Non-pigmented ciliary epithelial cell (primary cell): Measurements from ENCODE around the gene PREX1.

Source experiments
- DNase-seq: peaks from one replicate; pipeline ENCODE4 v3.0.0-alpha.2; 2010; ENCODE audit warnings: low read depth

The PREX1 gene

DNA sequence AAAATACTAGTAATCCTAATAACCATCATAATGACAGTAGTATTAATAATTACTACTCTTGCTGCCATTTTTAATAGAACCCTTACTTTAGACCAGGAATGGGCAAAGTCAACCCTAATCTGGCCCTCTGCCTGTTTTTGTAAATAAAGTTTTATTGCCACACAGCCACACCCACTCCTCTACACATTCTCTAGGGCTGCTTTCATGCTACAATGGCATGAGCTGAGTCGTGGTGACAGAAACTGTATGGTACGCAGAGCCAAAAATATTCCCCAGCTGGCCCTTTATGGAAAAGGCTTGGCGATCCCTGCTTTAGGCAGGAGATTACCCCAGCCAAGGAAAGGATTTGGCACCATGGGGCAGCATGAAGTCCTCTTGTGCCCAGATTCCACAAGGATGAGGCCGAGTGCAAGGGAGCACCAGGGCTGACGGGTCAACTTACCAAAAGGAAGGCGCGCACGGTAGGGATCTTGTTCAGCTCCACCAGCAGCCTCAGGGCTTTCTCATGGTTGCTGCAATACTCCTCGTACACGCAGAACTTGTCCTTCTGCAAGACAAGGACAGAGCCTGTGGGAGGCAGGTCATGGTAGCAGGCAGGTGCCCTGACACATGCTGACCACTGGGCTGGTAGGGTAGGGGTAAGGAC, 93.6 kb downstream of the PREX1 start:
- no peak for DNase-seq

DNA sequence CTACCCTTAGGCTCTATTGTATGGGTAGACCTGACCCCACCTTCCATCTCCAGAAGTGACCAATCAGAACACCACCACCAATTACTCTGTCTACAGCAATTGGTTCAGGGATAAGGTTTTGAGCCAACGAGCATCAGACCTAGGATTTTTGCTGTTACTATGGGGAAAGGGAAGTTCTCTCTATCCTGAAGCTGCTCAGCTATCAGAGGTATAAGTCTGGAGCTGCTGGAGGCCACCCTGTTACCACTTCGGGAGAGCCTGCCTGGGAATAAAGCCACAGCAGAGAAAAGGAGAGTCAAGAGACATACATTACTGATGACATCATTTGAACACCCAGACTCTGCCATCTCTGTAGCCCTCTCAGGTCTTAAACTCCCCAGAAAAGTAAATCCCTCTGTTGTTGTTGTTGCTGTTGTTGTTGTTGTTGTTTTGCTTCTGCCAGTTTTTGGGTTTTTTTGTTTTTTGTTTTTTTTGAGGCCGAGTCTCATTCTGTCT, 94.5 kb downstream of the PREX1 start:
- no peak for DNase-seq

DNA sequence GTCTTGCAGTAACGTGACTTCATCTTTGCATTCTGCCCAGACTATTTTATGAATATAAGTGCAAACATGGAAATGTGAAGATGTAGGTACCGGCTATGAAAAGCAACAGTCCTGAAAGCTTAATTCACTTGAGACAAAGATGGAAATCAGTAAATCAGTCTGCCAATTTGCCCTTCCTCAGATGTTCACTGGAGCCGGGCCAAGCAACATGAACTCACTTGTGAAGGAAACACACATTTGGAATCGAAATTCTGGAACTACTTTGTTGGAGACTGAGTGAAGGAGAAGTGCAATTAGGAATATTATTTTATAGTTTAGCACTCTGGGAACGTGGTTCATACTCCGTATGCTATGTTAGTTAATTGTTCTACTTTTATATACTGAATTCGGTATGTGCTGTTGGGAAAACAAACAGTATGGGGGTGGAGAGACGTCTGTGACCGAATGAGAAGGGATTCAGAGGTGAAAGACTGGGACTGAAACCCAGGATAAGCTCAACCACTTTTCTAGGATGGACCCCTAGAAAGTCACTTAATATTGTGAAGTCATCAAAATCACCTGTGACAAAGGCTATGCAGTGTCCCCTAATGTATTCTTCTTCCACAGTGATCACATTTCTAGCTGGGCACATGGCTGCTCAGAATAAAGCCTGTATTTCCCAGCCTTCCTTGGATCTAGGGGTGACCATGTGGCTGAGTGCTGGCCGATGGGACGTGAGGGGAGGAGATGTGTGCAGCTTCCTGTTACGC, 95.5 kb downstream of the PREX1 start:
- no peak for DNase-seq

DNA sequence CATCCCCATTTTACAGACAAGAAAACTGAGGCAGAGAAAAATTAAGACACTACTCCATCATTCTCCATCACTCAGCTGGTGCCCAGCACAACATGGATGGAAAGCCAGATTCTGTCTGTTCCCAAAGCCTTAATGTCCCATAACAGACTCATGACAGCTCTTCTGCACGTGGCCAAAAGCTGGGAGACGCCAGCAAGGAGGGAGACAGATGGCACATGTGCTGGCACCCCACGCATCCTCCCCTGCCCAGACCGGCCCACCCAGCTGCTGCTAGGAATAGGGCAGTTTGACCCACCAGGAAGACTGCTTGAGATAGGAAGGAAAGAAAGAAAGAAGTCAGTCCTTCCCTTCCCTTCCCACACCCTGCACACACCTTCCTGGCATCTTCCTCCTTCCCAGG, 96.3 kb downstream of the PREX1 start:
- no peak for DNase-seq

DNA sequence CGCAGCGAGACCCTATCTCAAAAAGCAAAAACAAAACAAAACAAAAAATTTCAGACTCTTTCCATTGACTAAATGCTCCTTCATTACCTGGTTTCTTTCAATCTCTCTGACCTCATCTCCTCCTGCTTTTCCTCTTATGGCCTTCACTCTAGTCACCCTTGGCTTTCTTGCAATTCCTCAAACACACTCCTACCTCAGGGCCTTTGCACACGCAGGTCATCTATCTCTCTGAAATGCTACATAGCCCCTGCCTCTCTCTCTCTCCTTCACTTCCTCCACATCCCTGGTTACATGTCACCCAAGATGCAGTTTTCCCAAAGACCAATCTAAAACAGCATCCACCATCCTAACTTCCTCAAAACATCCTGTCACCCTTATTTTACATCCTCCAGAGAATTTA, 96.8 kb downstream of the PREX1 start:
- DNase-seq = no peak

DNA sequence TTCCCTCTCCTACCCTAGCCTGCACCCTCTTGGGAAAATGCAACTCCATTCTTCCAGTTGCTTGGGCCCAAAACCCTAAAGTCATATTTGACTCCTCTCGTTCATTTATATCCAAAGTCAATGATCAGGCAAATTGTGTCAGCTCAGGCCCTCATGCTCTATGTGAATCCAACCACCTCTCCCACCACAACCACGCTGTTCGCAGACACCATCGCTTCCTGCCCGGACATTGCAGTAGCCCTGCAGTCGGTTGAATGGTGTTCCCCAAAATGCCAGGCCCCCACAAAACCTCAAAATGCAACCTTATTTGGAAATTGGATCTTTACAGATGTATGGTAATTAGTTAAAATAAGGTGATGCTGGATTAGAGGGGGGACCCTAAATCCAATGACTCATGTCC, 98.3 kb downstream of the PREX1 start:
- DNase-seq = no peak

DNA sequence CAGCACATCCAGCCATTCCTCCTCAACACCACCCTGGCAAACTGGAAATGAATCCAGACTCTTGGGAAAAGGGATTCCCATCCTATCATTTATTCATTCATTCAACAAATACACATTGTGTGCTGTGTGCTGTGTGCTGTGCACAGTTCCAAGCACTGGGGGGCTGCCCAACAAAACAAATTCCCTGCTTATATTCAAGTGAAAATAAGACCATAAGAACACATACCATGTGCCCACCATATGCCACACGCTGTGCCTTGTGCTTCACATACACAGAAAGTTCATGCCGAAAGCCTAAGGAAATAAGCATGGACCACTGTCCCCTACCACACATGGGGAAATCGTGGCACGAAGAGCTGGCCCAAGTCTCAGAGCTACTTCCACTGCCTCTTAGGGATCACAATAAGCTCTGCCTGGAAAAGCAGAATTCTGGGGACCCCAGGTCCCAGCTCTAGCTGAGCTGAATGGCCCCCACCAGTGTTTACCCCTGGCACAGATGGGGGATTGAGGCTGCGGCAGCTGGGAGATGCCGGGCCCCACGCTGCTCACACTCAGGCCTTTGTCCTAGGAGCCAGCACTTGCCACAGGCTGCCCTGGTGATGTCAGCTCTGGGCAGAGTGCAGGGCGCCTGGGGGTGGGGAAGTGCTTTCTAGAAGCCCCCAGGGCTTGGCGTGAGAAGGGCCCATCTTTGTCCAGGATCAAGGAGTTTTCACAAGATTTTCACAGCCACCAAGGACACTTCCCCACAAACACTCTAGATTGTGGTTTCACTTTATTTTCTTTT, 99.6 kb downstream of the PREX1 start:
- no peak for DNase-seq

DNA sequence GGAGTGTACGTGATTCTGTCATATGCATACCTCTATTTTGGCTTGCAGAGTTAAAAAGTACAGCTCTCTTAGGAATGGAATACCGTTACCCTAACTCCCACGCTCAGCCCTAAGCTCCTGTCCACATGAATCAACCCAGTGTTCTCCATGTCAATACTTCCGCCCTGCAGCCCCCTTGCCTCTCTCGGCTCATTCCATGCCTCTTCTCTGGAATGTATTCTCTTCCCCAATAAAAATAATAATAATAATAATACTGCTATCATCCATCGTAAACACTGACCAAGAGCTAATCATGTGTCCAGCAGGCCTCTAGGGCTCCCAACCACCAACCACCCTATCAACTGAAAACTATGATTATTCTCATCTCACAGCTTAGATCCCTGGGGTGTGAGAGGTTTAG, 100.6 kb downstream of the PREX1 start:
- no peak for DNase-seq

DNA sequence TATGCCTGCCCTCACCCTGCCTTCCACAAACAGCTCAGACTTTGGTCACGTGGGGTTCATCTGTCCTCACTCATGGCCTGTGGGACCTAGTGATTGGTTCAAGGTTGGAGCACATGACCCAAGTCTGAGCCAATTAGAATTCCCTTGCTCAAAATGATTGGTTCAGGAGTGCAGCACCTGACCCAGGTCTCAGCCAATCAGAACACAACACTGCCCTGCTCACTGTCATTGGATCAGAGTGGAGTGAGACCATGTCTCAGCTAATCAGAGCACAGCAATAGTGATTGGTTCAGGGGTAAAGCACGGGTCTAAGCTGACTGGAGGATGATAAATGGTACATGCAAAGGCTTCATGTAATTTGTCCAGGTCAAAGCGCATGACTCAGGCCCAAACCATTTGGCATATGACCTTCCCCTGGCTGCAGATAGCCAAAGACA, 102.2 kb downstream of the PREX1 start:
- no peak for DNase-seq

DNA sequence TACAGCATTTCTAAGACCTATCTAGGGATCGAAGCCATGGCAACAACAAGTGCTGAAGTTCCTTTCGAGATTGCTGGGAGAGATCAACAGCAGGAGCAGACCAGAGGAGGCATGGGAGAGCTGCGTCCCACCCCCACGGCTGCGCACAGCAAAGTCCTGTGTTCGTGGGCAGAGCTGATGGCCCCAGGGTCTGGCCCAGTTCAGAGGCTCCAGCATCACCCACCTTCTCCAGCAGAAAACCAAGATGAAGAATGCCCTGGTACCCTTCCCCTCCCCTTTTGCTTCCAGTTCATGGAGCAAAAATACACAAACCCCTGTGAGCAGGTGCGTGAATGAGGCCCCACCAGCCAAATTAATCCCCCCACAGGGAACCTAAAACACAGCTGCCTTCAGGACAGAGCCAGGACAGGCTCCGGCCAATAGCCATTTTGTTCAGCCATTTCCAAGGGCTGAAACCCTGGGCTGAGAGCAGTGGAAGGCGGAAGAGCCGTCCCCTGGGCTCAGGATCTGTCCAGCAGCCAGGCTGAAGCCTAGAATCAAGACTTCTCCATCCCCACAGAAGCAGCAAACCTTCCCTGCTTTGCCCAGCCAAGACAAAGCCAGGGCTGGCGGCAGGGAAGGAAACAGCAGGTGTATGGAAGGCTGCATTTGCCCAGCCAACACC, 102.8 kb downstream of the PREX1 start:
- DNase-seq = no peak

DNA sequence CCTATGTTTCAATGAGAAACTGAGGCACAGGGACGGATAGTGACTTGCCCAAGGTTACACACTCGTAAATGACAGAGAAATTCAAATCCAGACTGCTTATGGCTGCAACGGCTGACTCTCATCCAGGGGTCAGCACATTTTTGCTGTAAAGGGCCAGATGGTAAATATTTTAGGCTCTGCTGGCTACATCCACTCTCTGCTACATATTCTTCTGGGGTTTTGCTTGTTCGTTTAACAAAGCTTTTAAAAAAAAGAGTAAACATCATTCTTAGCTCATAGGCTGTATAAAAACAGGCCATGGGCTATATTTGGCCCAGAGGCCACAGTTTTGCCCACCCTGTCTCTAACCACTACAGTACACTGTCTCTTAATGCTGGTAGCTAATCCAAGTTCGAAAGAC, 103.4 kb downstream of the PREX1 start:
- no peak for DNase-seq

DNA sequence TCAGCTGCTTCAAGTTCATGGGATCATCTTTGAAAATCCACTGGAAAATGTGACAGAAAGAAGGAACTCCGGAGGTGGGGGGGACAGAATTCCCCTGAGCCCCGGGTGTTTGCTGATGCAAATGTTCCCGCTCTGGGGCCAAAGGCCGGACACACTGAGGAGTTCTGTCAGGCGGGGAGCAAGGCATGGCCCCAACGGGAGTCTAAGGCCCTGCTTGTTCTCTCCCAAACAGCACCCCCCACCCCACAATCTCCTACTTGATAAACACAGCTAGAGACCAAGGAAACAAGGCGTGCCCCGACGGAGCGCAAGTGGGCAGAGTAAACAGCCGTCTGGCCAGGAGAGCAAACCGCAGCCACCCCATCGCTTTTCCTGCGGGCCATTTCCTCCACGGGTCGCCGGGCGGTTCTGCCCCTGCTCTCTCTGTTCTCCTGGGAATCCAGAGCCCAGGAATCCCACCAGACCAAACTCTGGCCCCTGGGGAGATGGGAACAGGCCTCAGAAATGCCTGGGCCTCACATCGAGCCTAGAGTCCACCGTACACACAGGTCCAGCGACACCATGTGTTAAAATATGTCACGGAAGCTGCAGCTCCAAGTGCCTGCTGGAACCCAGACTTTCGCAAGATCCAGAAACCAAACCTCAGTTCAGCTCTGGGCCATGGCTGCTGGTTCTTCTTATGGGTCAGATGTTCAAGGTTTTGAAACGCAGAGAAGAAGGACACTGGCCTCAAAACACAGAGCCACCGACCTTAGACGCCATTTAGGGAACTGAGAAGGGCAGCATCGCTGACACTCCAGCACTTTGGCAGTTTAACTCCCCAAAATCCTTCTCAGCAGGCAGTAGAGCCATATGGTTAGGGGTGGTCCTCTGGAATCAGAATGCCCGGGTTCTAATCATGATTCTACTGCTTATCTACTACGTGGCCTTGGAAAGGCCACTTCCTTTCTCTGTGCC, 104.2 kb downstream of the PREX1 start:
- DNase-seq = no peak

DNA sequence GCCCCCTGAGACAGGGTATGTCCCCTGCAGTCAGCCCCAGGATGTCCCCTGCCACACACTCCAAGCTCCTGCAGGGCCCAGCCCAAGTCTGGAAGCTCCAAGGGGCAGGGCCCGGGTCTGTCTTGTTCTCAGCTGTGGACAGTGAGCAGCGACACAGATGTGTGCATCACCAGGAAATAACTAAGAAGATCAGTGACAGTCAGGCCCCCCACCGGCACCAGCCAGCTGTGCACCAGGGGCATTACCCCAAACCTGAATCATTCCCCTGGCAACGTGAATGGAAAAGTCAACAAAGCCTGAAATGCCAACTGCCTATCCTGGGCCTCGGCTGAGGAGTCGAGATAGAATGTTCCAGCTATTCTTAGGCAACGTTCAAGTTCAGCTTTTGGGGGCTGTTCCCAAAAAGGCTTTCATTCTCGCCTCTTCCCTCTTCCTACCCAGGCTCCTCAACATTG, 105.0 kb downstream of the PREX1 start:
- DNase-seq = no peak

DNA sequence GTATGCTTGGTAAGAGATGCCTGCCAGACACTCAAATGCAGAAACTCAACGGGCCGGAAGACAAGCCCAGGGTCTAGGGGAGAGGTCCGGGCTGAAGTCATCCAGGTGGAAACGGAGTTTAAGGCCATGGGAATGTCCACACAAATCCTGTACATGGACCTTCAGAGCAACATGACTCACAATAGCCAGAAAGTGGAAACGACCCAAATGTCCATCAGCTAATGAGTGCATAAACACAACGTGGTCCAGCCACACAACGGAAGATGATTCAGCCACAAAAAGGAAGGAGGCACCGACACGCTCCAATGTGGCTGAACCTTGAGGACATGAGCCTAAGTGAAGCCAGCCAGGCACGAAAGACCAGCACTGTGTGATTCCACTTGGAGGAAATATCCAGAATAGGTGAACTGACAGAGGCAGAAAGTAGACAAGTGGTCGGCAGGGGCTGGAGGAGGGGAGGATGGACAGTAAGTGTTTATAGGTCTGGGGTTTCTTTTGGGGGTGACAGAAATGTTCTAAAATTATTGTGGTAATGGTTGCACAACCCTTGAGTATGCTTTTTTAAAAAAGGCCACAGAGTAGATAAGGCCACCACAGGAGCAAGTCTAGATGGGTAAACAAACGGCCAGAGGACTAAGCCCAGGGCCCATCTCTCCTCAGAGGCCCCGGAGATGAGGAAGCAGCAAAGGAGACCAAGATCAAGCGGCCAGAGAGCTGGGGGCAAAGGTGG, 105.6 kb downstream of the PREX1 start:
- DNase-seq = peak; percentile 57

DNA sequence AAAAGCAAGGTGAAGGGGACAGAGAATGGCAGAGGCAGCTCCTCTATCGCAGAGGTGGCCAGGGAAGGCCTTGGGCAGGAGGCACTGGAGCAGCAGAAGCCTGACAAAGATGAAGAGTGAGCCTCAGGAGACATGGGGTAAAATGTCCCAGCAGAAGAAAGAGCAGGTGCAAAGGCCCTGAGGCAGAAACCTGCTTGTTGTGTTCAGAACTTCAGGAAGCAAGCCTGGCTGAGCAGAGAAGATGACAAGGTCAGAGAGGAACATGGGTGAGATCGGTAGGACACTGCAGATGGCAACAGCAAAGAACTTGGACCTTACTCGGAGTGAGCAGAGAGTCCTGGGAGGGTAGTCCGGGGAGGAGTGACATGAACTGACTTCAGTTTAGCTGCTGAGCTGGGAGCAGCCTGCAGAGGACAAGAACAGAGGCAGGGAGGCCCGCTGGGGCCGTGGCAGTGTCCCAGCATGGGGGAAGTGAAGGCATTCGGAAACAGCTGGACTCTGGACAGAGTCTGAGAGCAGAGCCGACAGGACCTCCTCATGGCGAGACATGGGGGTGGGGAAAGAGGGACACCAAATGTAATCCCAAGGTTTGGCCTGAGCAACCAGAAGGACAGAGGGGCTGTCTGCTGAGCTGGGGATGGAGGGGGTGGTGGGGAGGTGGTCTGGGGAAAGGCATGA, 106.3 kb downstream of the PREX1 start:
- no peak for DNase-seq

DNA sequence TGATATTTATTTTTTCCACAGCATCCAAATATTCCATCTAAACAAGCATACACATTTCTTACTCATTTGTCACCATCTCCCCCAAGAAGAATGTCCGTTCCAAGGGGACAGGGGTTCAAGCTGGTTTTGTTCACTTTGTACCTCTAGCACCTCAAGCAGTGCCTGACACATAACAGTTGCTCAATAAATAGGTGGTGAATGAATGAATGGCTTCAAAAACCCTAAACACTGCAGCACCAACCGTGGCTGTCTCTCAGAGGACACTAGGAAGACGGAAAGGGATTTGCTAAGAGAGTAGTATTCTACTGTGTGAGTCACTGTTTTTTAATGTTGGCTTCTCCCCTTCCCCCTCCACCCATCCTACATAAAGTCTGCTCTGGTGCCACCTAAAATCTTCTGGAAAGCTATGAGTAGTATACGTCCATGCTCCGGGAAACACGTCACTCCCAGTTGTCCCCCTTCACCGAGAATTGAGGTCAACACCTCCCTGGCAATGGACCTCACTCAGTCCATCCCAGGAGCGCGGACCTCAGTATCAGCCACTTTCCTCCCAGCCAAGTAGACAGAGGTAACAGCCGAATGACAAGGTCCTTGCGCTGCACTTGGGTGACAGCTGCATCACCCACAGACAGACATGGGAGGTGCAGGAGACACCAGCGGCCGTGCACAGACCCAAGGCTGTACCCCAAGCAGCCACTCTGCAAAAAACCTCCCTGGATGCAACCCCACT, 107.4 kb downstream of the PREX1 start:
- no peak for DNase-seq

DNA sequence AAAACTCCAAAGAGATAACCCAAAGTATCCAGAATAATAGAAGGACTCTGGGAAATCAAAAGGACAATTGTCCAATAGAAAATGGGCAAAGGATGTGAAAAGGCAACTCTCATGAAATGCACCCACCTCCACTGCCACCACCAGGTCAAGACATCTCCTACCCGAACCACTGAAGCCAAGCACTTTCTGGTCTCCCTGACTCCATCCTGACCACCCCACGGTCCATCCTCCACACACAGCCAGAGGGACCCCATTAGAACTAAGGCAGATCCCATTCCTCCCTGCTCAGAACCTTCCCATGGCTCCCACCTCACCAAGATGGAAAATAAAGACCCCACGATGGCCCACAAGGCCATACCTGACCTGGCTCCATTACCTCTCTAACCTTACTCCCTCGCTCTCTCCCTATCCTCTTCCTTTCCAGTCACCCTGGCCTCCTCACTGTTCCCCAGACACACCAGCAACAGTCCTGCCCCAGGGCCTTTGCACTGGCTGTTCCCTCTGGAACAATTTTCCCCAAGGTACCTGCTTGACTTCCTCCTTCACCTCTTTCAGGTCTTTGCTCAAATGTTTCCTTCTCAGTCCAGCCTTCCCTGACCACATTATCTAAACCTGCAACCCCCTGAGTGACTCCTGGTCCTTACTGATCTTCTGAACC, 108.1 kb downstream of the PREX1 start:
- no peak for DNase-seq

DNA sequence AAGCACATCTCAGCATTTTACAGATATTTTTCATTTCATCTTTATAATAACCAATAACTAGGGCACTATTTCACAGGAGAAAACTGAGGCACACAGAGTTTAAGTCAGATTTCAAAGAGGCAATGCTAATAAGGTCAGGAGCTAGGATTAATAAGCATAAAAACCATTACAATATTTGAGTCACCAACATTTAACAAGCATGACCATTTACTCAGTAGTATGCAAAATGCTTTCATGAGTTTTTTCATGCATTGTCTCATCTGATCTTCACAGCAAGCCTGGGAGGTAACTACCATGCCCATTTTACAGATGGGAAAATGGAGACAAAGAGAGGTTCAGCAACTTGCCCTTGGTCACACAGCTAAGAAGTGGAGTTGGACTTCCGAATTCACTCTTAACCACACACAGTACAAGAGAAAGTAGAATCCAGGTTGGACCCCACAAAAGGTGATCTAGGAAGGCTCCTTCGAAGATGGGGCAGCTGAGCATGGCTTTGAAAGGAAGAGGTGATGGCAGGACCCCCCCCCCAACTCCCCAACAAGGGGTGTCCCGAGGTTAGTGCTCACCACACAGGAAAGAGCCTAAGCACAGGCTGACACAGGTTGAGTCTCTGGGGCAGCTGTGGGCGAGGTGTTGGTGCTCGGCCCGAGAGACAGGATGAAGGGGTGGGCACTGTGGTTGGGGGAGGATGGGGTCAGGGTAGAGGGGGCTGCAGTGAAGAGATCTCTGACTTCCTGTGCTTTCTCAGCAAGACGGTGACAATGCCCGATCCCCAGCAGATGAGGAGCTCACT, 108.8 kb downstream of the PREX1 start:
- DNase-seq = no peak
